ENCODE data around the gene TLCD3B.

Gene TLCD3B

GRCh38 chr16:30003670-30004423 lies 27.2 kb downstream of the TLCD3B start:
- no peak for FAIRE-seq
- TF ChIP-seq CTCF (IDR thresholded peaks at IDR 0.05; ENCODE audit: insufficient read depth, missing control alignments), result no peak
- no peak for DNase-seq (ENCODE audit: insufficient read length, low spot score)

- DNase-seq (ENCODE audit: insufficient read length, low spot score) (no peak), FAIRE-seq (no peak)
- TF ChIP-seq CTCF (IDR thresholded peaks at IDR 0.05; ENCODE audit: insufficient read depth, missing control alignments), result no peak
Measured at GRCh38 chr16:30002614-30003346, 28.3 kb downstream of the TLCD3B start.

- FAIRE-seq (no peak), DNase-seq (ENCODE audit: insufficient read length, low spot score) (no peak)
- no peak for TF ChIP-seq CTCF (IDR thresholded peaks at IDR 0.05; ENCODE audit: insufficient read depth, missing control alignments)
Measured at GRCh38 chr16:30000735-30001631, 30.1 kb downstream of the TLCD3B start.

GRCh38 chr16:29999605-30000004 lies 31.5 kb downstream of the TLCD3B start:
- DNase-seq (ENCODE audit: insufficient read length, low spot score), result no peak
- TF ChIP-seq CTCF (IDR thresholded peaks at IDR 0.05; ENCODE audit: insufficient read depth, missing control alignments), result no peak
- FAIRE-seq, result no peak

- no peak for DNase-seq (ENCODE audit: insufficient read length, low spot score)
- no peak for FAIRE-seq
Measured at GRCh38 chr16:29996766-29997250, 34.3 kb downstream of the TLCD3B start.

More at GRCh38 chr16:29996766-29997250, 34.3 kb downstream of the TLCD3B start:
- no peak for TF ChIP-seq CTCF (IDR thresholded peaks at IDR 0.05; ENCODE audit: insufficient read depth, missing control alignments)
